ENCODE measurements around the gene PDE11A.

PDE11A gene

DNA sequence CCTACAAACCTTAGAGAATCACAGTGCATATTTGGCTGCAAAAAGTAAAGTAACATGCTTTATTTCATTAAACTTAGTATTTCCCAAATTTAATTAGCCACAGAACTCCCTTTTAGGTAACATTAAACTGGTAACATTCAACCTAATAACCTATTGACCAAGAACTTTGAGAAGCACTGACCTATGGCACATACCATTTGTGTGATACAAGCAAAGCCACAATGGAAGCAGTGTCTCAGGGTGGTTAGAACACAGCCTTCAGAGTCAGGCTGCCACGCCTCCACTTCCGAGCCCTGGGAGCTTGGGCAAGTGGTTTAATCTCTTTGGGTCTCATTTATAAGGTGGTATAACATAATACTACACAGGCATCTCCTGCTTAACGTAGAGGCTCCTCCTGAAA is 301.4 kb downstream of the PDE11A start:
- H3K4me1 Mint-ChIP-seq, result no peaks in the 10 kb centered on the region
- H3K9me3 Mint-ChIP-seq, result no peaks in the 10 kb centered on the region
- DNase-seq, result no peak
- H3K4me3 Mint-ChIP-seq, result no peak overlapping the region
- no peak for ATAC-seq
- H3K27ac Mint-ChIP-seq, result no peak overlapping the region
- no peaks in the 10 kb centered on the region for H3K27me3 Mint-ChIP-seq

- H3K9me3 Mint-ChIP-seq, result no peaks in the 10 kb centered on the region
- ATAC-seq (no peak), DNase-seq (no peak)
- H3K27ac Mint-ChIP-seq, result no peak overlapping the region
- peaks cover 4% of the 10 kb centered on the region for H3K4me1 Mint-ChIP-seq
- no peak overlapping the region for H3K4me3 Mint-ChIP-seq
- H3K27me3 Mint-ChIP-seq, result peaks cover 10% of the 10 kb centered on the region
Measured at GRCh38 chr2:177767768-177768167, 304.8 kb downstream of the PDE11A start.

- no peak overlapping the region for H3K4me3 Mint-ChIP-seq
- no peaks in the 10 kb centered on the region for H3K9me3 Mint-ChIP-seq
- H3K4me1 Mint-ChIP-seq, result peaks cover 4% of the 10 kb centered on the region
- ATAC-seq (no peak), DNase-seq (no peak)
- H3K27ac Mint-ChIP-seq, result no peak overlapping the region
- peaks cover 27% of the 10 kb centered on the region for H3K27me3 Mint-ChIP-seq
Measured at GRCh38 chr2:177765698-177766097, 306.9 kb downstream of the PDE11A start.

DNA sequence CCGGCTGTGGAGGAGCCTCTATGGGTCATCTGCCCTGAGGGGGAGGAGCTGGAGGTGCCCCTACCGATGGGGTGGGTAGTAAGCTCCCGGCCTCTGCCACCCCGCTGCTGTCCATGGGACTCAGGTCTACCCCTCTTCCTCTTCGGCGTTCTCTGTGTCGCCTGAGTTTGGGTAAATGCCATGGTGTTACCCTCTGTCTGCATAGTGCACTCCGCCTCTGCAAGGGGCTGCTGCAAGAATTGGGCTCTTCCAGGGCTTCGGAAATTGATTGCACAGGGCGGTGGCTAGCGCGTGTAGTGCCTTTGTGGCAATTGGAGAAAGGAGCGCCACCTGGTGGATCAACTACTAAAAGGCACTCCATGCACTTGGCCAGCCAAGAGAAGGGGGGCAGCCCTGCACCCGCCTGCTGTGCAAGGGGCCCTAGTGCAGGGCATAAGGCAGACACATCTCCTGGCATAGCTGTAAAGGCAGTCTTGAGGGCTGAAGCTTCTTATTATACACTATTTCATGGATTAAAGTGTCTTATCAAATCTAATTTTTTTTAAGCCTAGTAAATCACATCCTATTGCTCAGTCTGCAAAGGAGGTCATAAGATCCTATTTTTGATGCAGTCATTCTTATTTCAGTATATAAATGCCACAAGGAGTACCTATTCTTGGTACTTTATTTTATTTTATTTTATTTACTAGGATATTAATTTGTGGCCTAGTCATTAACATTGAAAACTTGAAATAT is 308.9 kb downstream of the PDE11A start:
- no peaks in the 10 kb centered on the region for H3K9me3 Mint-ChIP-seq
- no peak overlapping the region for H3K4me3 Mint-ChIP-seq

GRCh38 chr2:177759443-177759842 is 313.1 kb downstream of the PDE11A start:
- H3K4me1 Mint-ChIP-seq, result peaks cover 4% of the 10 kb centered on the region
- no peak for DNase-seq

More for the DNA sequence above, 308.9 kb downstream of the PDE11A start:
- no peak overlapping the region for H3K27ac Mint-ChIP-seq
- DNase-seq (peak; percentile 74 to 77), ATAC-seq (peak; percentile 95)
- peaks cover 4% of the 10 kb centered on the region for H3K4me1 Mint-ChIP-seq
- peaks cover 27% of the 10 kb centered on the region for H3K27me3 Mint-ChIP-seq

DNA sequence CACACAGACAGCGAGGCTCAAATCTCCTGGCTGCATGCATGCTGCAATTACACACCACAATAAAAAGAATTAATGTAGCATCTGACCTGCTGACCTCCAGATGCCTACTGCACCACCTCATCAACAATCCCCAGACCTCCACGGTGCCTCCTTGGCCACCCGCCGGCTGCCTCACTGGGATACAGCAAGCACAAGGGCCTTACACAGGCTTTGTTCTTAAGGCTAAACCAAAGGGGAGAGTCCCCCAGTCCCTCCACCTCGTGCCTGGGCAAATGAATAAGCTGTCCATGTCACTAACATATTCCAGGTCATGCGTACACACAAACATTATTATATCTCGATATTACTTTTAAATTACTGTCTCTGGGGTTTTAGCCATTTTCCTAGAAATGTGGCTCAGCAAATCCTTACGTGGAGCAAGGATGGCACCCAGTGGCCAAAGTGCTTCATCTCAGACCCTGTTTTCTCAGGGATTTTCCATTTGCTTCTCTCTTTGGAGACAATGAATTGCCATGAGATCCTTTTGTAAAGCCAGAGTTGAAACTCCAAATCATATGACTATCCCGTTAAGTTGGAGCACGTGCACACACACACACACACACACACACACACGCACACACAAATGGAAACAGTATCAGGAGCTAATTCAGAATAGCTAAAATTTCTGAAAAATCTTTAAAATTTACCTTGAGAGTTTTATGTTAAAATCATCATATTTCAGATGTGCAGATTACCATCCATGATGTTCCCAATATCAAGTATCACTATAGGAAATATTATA is 313.8 kb downstream of the PDE11A start:
- no peak overlapping the region for H3K27ac Mint-ChIP-seq
- H3K4me3 Mint-ChIP-seq, result no peak overlapping the region
- peaks cover 42% of the 10 kb centered on the region for H3K27me3 Mint-ChIP-seq
- no peaks in the 10 kb centered on the region for H3K9me3 Mint-ChIP-seq
- ATAC-seq (no peak), DNase-seq (no peak)
- peaks cover 4% of the 10 kb centered on the region for H3K4me1 Mint-ChIP-seq

More at GRCh38 chr2:177759443-177759842, 313.1 kb downstream of the PDE11A start:
- H3K4me3 Mint-ChIP-seq, result no peak overlapping the region
- no peaks in the 10 kb centered on the region for H3K9me3 Mint-ChIP-seq
- H3K27me3 Mint-ChIP-seq, result peaks cover 42% of the 10 kb centered on the region
- no peak overlapping the region for H3K27ac Mint-ChIP-seq
- ATAC-seq, result no peak

- peaks cover 19% of the 10 kb centered on the region for H3K27me3 Mint-ChIP-seq
Measured at GRCh38 chr2:177756336-177756735, 316.2 kb downstream of the PDE11A start.

GRCh38 chr2:177754492-177754873 is 318.1 kb downstream of the PDE11A start:
- Mint-ChIP-seq H3K4me1 (no peaks in the 10 kb centered on the region), H3K27ac (no peak overlapping the region), H3K4me3 (no peak overlapping the region), H3K9me3 (no peaks in the 10 kb centered on the region), H3K27me3 (peaks cover 20% of the 10 kb centered on the region)
- no peak for DNase-seq
- ATAC-seq, result no peak

More at GRCh38 chr2:177756336-177756735, 316.2 kb downstream of the PDE11A start:
- no peak for ATAC-seq
- H3K4me3 Mint-ChIP-seq, result no peak overlapping the region
- no peaks in the 10 kb centered on the region for H3K9me3 Mint-ChIP-seq
- no peaks in the 10 kb centered on the region for H3K4me1 Mint-ChIP-seq
- no peak overlapping the region for H3K27ac Mint-ChIP-seq
- no peak for DNase-seq

DNA sequence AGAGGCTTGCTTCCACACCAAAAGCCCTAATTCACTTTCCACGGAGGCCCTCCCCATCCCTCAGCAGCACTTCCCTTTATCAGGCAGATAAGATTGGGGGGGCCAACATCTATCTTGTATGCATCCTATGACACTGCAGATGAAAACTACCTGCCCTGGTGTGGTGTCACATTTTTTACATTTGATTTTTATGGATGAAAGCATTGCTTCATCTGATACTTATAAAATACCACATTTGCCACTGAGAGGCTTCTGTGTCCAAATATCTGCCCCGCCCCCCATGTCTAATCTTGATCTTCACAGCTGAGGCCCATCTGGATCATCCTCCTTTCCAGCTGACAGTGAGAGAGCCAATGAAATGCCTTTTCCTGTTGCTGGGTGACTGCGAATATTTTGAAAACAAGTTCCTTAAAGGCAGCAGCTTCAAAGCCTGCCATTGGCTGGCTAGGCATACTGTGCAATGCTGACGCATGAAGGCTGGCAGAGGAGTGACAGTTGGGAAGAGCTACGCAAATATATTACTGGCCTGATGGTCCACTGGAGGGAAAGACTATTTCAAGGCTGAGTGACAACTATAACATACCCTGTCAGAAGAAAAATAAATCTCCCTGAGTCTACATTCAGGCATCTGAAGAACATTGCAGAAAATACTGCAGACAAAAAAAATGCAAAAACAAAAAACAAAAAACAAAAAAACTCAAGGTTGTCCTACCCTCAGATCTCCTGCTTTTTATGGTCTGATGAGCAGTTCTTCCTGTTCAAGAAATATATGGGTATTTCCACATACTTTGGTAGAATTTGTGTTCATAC is 318.7 kb downstream of the PDE11A start:
- Mint-ChIP-seq H3K4me1 (no peaks in the 10 kb centered on the region), H3K4me3 (no peak overlapping the region), H3K9me3 (no peaks in the 10 kb centered on the region), H3K27ac (peak overlapping the region in 1 of 2 donors; percentile 2), H3K27me3 (peaks cover 20% of the 10 kb centered on the region)
- DNase-seq, result no peak
- ATAC-seq, result peak; percentile 35

DNA sequence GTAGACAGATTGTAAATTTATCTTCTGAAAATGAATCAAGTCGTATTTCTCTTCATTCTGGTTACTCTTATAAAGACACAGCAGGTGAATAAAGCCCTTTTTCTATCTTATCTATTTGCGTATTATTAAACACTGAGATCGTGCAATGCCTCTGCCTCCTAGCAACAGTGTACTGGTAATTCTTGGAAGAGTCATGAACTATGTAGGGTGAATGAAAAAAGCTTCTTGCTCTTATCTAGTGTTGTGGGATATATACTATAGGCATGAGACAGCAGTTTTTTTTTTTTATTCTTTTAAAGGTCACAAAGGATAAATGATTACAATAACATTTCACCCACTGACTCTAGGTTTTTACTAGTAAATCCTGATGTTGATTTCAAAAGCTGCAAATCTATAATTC is 324.2 kb downstream of the PDE11A start:
- H3K27ac Mint-ChIP-seq, result no peak overlapping the region
- H3K4me1 Mint-ChIP-seq, result peaks cover 2% of the 10 kb centered on the region
- H3K27me3 Mint-ChIP-seq, result peaks cover 12% of the 10 kb centered on the region
- H3K9me3 Mint-ChIP-seq, result no peaks in the 10 kb centered on the region
- no peak for DNase-seq
- no peak for ATAC-seq
- no peak overlapping the region for H3K4me3 Mint-ChIP-seq

GRCh38 chr2:177747384-177747783 is 325.2 kb downstream of the PDE11A start:
- DNase-seq (no peak), ATAC-seq (no peak)
- Mint-ChIP-seq H3K4me1 (peaks cover 6% of the 10 kb centered on the region), H3K27me3 (peaks cover 17% of the 10 kb centered on the region), H3K9me3 (no peaks in the 10 kb centered on the region), H3K27ac (no peak overlapping the region), H3K4me3 (no peak overlapping the region)

GRCh38 chr2:177746358-177746757 is 326.2 kb downstream of the PDE11A start:
- DNase-seq, result no peak
- Mint-ChIP-seq H3K4me3 (no peak overlapping the region), H3K27me3 (peaks cover 17% of the 10 kb centered on the region), H3K4me1 (peaks cover 6% of the 10 kb centered on the region), H3K27ac (no peak overlapping the region), H3K9me3 (no peaks in the 10 kb centered on the region)
- no peak for ATAC-seq

GRCh38 chr2:177745531-177745930 is 327.0 kb downstream of the PDE11A start:
- H3K4me1 Mint-ChIP-seq, result peaks cover 6% of the 10 kb centered on the region
- no peak overlapping the region for H3K4me3 Mint-ChIP-seq
- no peak for ATAC-seq
- H3K27ac Mint-ChIP-seq, result no peak overlapping the region
- DNase-seq, result no peak
- H3K27me3 Mint-ChIP-seq, result peaks cover 20% of the 10 kb centered on the region
- H3K9me3 Mint-ChIP-seq, result no peaks in the 10 kb centered on the region

GRCh38 chr2:177742851-177743250 is 329.7 kb downstream of the PDE11A start:
- H3K4me3 Mint-ChIP-seq, result no peak overlapping the region
- ATAC-seq (no peak), DNase-seq (no peak)
- H3K4me1 Mint-ChIP-seq, result peaks cover 6% of the 10 kb centered on the region
- no peak overlapping the region for H3K27ac Mint-ChIP-seq
- no peaks in the 10 kb centered on the region for H3K9me3 Mint-ChIP-seq
- H3K27me3 Mint-ChIP-seq, result peaks cover 20% of the 10 kb centered on the region

GRCh38 chr2:177741866-177742265 is 330.7 kb downstream of the PDE11A start:
- Mint-ChIP-seq H3K27ac (no peak overlapping the region), H3K4me3 (no peak overlapping the region), H3K27me3 (peaks cover 20% of the 10 kb centered on the region), H3K4me1 (peaks cover 6% of the 10 kb centered on the region), H3K9me3 (no peaks in the 10 kb centered on the region)
- no peak for ATAC-seq
- no peak for DNase-seq

GRCh38 chr2:177740700-177741099 is 331.9 kb downstream of the PDE11A start:
- Mint-ChIP-seq H3K9me3 (no peaks in the 10 kb centered on the region), H3K27ac (no peak overlapping the region), H3K4me1 (peaks cover 6% of the 10 kb centered on the region), H3K4me3 (no peak overlapping the region), H3K27me3 (peaks cover 23% of the 10 kb centered on the region)
- no peak for ATAC-seq
- DNase-seq, result no peak

Measured in stimulated activated naive CD8-positive, alpha-beta T cell treated with anti-CD3 and anti-CD28 coated beads, Interleukin-15, amount 100 ng/mL, for 72 hours (primary cell).